Measurements from ENCODE around the gene CUL9. TPM values are rescaled to one million over a fixed set of nuclear protein-coding genes. Genes with fewer than 3 reads are reported as not detected.

CUL9 gene
- total and polyA plus RNA-seq, 4 donors = 6.5 to 21.8 (median 7.5) TPM

GRCh38 chr6:43267619-43268354 is 85.8 kb downstream of the CUL9 start (continued):
- TF ChIP-seq, protein P1, sequence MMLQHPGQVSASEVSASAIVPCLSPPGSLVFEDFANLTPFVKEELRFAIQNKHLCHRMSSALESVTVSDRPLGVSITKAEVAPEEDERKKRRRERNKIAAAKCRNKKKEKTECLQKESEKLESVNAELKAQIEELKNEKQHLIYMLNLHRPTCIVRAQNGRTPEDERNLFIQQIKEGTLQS (IDR thresholded peaks at IDR 0.05) = peak; percentile 50
- peak; percentile 43 for TF ChIP-seq REST (IDR thresholded peaks at IDR 0.05)
- TF ChIP-seq JUND (IDR thresholded peaks at IDR 0.05) = peak; percentile 79 to 86

DNA sequence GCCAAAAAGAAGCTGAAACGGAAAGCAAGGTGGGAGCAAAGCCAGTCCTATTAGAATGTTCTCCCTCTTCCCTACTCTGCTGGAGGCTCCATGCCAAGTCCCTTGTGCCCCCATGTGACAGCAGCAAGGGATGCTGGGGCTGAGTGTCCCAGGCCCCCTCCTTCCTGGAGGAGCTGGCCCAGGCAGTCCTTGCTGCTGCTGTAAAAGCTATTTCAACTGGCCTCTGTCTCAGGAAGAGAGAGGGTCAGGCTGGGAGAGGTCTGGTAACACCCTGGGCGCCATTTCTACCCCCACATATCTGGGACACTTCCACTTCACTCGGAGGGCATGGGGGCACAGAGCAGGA is 86.3 kb downstream of the CUL9 start:
- no peak for DNase-seq (ENCODE audit: low spot score)
- WGBS = 23% methylated on average over 3 of the region's 3 CpGs
- H3K9me3 ChIP-seq (ENCODE audit: control insufficient read depth in 4 of 4, low read length in 3 of 4) = no peaks in the 10 kb centered on the region
- H3K36me3 ChIP-seq (ENCODE audit: control insufficient read depth in 4 of 4, insufficient read depth in 3 of 4, low read depth in 1 of 4, low read length in 3 of 4) = no peaks in the 10 kb centered on the region
- H3K4me1 ChIP-seq (ENCODE audit: control insufficient read depth in 4 of 4, insufficient read depth in 4 of 4, low read length in 3 of 4) = peaks cover 19 to 82% (median 65%) of the 10 kb centered on the region in 4 donors
- H3K4me3 ChIP-seq (ENCODE audit: low read depth in 1 of 3, low read length in 3 of 3) = peak overlapping the region; percentile 20 to 68 (median 63)
- TF ChIP-seq RAD21 (IDR thresholded peaks at IDR 0.05) = peak in 1 of 2 donors; percentile 3
- TF ChIP-seq SP1 (IDR thresholded peaks at IDR 0.05) = no peak
- no peaks in the 10 kb centered on the region for H3K27me3 ChIP-seq (ENCODE audit: control insufficient read depth in 4 of 4, insufficient read depth in 4 of 4, low read length in 3 of 4)
- H3K9ac ChIP-seq (ENCODE audit: low read depth in 1 of 2, low read length in 2 of 2) = no peak overlapping the region
- peak overlapping the region; percentile 81 to 92 for H3K27ac ChIP-seq (ENCODE audit: low read depth in 1 of 2, low read length in 2 of 2)

- Histone ChIP-seq H3K27me3 (ENCODE audit: control insufficient read depth in 4 of 4, insufficient read depth in 4 of 4, low read length in 3 of 4) (no peaks in the 10 kb centered on the region), H3K9ac (ENCODE audit: low read depth in 1 of 2, low read length in 2 of 2) (peak overlapping the region; percentile 4 to 42), H3K4me1 (ENCODE audit: control insufficient read depth in 4 of 4, insufficient read depth in 4 of 4, low read length in 3 of 4) (peaks cover 22 to 84% (median 67%) of the 10 kb centered on the region in 4 donors), H3K9me3 (ENCODE audit: control insufficient read depth in 4 of 4, low read length in 3 of 4) (no peaks in the 10 kb centered on the region), H3K36me3 (ENCODE audit: control insufficient read depth in 4 of 4, insufficient read depth in 3 of 4, low read depth in 1 of 4, low read length in 3 of 4) (no peaks in the 10 kb centered on the region), H3K4me3 (ENCODE audit: low read depth in 1 of 3, low read length in 3 of 3) (peak overlapping the region; percentile 37 to 68 (median 63)), H3K27ac (ENCODE audit: low read depth in 1 of 2, low read length in 2 of 2) (peak overlapping the region; percentile 81 to 92)
- no peak for DNase-seq (ENCODE audit: low spot score)
- TF ChIP-seq, protein P2, sequence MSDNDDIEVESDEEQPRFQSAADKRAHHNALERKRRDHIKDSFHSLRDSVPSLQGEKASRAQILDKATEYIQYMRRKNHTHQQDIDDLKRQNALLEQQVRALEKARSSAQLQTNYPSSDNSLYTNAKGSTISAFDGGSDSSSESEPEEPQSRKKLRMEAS (IDR thresholded peaks at IDR 0.05) = no peak
- TF ChIP-seq RXRA (IDR thresholded peaks at IDR 0.05) (no peak), NR2F2 (IDR thresholded peaks at IDR 0.05) (no peak), REST (IDR thresholded peaks at IDR 0.05) (no peak), JUND (IDR thresholded peaks at IDR 0.05) (no peak), HNF4G (IDR thresholded peaks at IDR 0.05) (no peak), CTCF (IDR thresholded peaks at IDR 0.05; ENCODE audit: low read depth, low read length, missing input control) (no peak), EGR1 (IDR thresholded peaks at IDR 0.05; ENCODE audit: low read depth in 2 of 2) (no peak), RAD21 (IDR thresholded peaks at IDR 0.05) (no peak), FOXA1 (IDR thresholded peaks at IDR 0.05) (no peak), GABPA (IDR thresholded peaks at IDR 0.05 in 1 of 2, conservative IDR thresholded peaks at IDR 0.05 in 1 of 2) (no peak), FOXA2 (IDR thresholded peaks at IDR 0.05) (no peak), YY1 (IDR thresholded peaks at IDR 0.05) (no peak)
- TF ChIP-seq, protein P3, sequence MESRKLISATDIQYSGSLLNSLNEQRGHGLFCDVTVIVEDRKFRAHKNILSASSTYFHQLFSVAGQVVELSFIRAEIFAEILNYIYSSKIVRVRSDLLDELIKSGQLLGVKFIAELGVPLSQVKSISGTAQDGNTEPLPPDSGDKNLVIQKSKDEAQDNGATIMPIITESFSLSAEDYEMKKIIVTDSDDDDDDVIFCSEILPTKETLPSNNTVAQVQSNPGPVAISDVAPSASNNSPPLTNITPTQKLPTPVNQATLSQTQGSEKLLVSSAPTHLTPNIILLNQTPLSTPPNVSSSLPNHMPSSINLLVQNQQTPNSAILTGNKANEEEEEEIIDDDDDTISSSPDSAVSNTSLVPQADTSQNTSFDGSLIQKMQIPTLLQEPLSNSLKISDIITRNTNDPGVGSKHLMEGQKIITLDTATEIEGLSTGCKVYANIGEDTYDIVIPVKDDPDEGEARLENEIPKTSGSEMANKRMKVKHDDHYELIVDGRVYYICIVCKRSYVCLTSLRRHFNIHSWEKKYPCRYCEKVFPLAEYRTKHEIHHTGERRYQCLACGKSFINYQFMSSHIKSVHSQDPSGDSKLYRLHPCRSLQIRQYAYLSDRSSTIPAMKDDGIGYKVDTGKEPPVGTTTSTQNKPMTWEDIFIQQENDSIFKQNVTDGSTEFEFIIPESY (IDR thresholded peaks at IDR 0.05) = no peak
- TF ChIP-seq, protein P1 (IDR thresholded peaks at IDR 0.05) = no peak
- WGBS = 45% methylated on average over 10 of the region's 10 CpGs
These were observed 86.8 kb downstream of the CUL9 start for GRCh38 chr6:43268782-43269272.
